ENCODE measurements around the gene CFAP92.

CFAP92 gene

DNA sequence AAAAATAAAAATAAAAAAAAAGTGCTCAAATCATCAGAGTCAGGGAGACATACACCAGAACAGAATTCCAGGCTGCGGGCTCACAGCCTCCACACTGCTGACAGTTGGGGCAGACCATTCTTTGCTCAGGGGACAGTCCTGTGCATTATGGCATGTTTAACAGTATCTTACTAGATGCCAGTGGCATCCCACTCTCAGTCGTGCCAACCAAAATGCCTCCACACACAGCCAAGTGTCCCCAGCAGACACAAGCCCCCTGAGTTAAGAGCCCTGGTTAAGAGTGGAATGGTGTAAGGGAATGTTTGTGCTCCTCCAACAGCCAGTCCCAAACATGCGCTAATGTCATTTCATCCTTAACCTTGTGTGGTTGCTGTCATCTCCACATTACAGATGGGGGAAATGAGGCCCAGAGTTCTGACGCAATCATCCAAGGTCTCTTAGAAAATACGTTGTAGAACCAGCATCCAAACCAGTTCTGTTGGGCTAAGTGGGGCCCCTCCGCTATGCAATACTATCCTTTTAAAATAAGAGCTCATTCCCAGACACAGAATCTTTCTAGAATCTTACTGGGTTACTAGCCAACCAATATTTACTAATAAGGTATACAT, 26.0 kb downstream of the CFAP92 start:
- TF ChIP-seq, protein P1, sequence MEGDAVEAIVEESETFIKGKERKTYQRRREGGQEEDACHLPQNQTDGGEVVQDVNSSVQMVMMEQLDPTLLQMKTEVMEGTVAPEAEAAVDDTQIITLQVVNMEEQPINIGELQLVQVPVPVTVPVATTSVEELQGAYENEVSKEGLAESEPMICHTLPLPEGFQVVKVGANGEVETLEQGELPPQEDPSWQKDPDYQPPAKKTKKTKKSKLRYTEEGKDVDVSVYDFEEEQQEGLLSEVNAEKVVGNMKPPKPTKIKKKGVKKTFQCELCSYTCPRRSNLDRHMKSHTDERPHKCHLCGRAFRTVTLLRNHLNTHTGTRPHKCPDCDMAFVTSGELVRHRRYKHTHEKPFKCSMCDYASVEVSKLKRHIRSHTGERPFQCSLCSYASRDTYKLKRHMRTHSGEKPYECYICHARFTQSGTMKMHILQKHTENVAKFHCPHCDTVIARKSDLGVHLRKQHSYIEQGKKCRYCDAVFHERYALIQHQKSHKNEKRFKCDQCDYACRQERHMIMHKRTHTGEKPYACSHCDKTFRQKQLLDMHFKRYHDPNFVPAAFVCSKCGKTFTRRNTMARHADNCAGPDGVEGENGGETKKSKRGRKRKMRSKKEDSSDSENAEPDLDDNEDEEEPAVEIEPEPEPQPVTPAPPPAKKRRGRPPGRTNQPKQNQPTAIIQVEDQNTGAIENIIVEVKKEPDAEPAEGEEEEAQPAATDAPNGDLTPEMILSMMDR (IDR thresholded peaks at IDR 0.05; ENCODE audit: low read depth, low read length, missing control alignments), result no peak
- DNase-seq (ENCODE audit: low read depth), result no peak
- in situ Hi-C loops (cut with HindIII; ENCODE audit: low sequenced_read_pairs), result no loop called here
- H3K4me3 ChIP-seq (ENCODE audit: low read depth, low read length), result no peak overlapping the region

- in situ Hi-C loops (cut with HindIII; ENCODE audit: low sequenced_read_pairs), result no loop called here
- DNase-seq (ENCODE audit: low read depth), result no peak
- no peak overlapping the region for H3K4me3 ChIP-seq (ENCODE audit: low read depth, low read length)
- TF ChIP-seq, protein P1 (IDR thresholded peaks at IDR 0.05; ENCODE audit: low read depth, low read length, missing control alignments), result no peak
Measured at GRCh38 chr3:128965818-128966217, 28.1 kb downstream of the CFAP92 start.

- H3K4me3 ChIP-seq (ENCODE audit: low read depth, low read length), result no peak overlapping the region
- in situ Hi-C loops (cut with HindIII; ENCODE audit: low sequenced_read_pairs), result no loop called here
- TF ChIP-seq, protein P1 (IDR thresholded peaks at IDR 0.05; ENCODE audit: low read depth, low read length, missing control alignments), result no peak
- DNase-seq (ENCODE audit: low read depth), result no peak
Measured at GRCh38 chr3:128965280-128965679, 28.6 kb downstream of the CFAP92 start.

DNA sequence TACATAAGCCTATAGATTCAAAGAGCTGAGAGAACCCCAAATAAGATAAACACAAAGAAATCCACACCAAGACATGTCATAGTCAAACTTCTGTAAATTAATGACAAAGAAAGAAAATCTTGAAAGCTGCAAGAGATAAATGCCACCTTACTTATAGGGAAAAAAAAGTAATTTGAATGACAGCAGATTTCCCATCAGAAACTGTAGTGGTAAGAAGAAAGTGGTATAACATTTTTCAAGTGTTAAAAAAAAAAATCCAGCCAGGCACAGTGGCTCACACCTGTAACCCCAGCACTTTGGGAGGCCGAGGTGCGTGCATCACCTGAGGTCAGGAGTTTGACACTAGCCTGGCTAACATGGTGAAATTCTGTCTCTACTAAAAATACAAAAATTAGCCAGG, 37.4 kb downstream of the CFAP92 start:
- in situ Hi-C loops (cut with HindIII; ENCODE audit: low sequenced_read_pairs), result no loop called here
- H3K4me3 ChIP-seq (ENCODE audit: low read depth, low read length), result no peak overlapping the region
- no peak for DNase-seq (ENCODE audit: low read depth)
- TF ChIP-seq, protein P1 (IDR thresholded peaks at IDR 0.05; ENCODE audit: low read depth, low read length, missing control alignments), result no peak

- TF ChIP-seq, protein P1 (IDR thresholded peaks at IDR 0.05; ENCODE audit: low read depth, low read length, missing control alignments), result peak; percentile 41
- in situ Hi-C loops (cut with HindIII; ENCODE audit: low sequenced_read_pairs), result no loop called here
- no peak overlapping the region for H3K4me3 ChIP-seq (ENCODE audit: low read depth, low read length)
- DNase-seq (ENCODE audit: low read depth), result no peak
Measured at GRCh38 chr3:128950223-128950938, 43.5 kb downstream of the CFAP92 start.

GRCh38 chr3:128949158-128949557, 44.7 kb downstream of the CFAP92 start:
- DNase-seq (ENCODE audit: low read depth), result no peak
- in situ Hi-C loops (cut with HindIII; ENCODE audit: low sequenced_read_pairs), result no loop called here
- no peak overlapping the region for H3K4me3 ChIP-seq (ENCODE audit: low read depth, low read length)
- TF ChIP-seq, protein P1 (IDR thresholded peaks at IDR 0.05; ENCODE audit: low read depth, low read length, missing control alignments), result no peak
